HL-60/S4 treated with retinoic acid at 250 ng/mL for 4 days and 3 days (cell line): ENCODE measurements around the gene PMAIP1.
"Not testable (repeated sequence)": the region's sequence is repeated elsewhere in the genome, so short reads cannot be mapped to it uniquely, and the experiment has no call there.

Experiments used
- in situ Hi-C: fragments of 300-500 bp; cut with MboI; formaldehyde crosslinking; loops from 2 replicates; pipeline ENCODE4 v1.7.0; 2022; ENCODE audit warnings: low sequenced_read_pairs

PMAIP1 gene

GRCh38 chr18:59899298-59900221 is at the start of gene PMAIP1:
TSS of gene PMAIP1 (plus strand) at chr18:59899996. CDS start at chr18:59900178, 182 bp downstream.
- in situ Hi-C loops: no loop called here

- in situ Hi-C loops: no loop called here
These were observed 47.9 kb upstream of the PMAIP1 start for GRCh38 chr18:59851784-59852399.

- in situ Hi-C loops: no loop called here
These were observed 47.2 kb upstream of the PMAIP1 start for GRCh38 chr18:59852548-59852947.

GRCh38 chr18:59853380-59853779 is 46.4 kb upstream of the PMAIP1 start:
- in situ Hi-C loops: no loop called here

GRCh38 chr18:59853988-59854387 is 45.8 kb upstream of the PMAIP1 start:
- in situ Hi-C loops: not testable (repeated sequence)

- in situ Hi-C loops: no loop called here
These were observed 38.8 kb upstream of the PMAIP1 start for GRCh38 chr18:59861009-59861408.

GRCh38 chr18:59861963-59862819 is 37.6 kb upstream of the PMAIP1 start:
- in situ Hi-C loops: no loop called here

GRCh38 chr18:59865241-59865986 is 34.4 kb upstream of the PMAIP1 start:
- in situ Hi-C loops: no loop called here

GRCh38 chr18:59866551-59867269 is 33.1 kb upstream of the PMAIP1 start:
- in situ Hi-C loops: no loop called here

GRCh38 chr18:59867337-59868104 is 32.3 kb upstream of the PMAIP1 start:
- in situ Hi-C loops: no loop called here

- in situ Hi-C loops: no loop called here
These were observed 29.1 kb upstream of the PMAIP1 start for GRCh38 chr18:59870623-59871130.

- in situ Hi-C loops: no loop called here
These were observed 28.0 kb upstream of the PMAIP1 start for GRCh38 chr18:59871711-59872362.

GRCh38 chr18:59873641-59874040 is 26.2 kb upstream of the PMAIP1 start:
- in situ Hi-C loops: no loop called here

- in situ Hi-C loops: no loop called here
These were observed 25.6 kb upstream of the PMAIP1 start for GRCh38 chr18:59874166-59874565.

- in situ Hi-C loops: no loop called here
These were observed 23.5 kb upstream of the PMAIP1 start for GRCh38 chr18:59876310-59876626.

GRCh38 chr18:59877361-59877760 is 22.4 kb upstream of the PMAIP1 start:
- in situ Hi-C loops: no loop called here

- in situ Hi-C loops: no loop called here
These were observed 21.2 kb upstream of the PMAIP1 start for GRCh38 chr18:59878644-59879043.
